ACC112 (cell line): Measurements from ENCODE around the gene DNAJC10.
"Not testable (repeated sequence)": the region's sequence is repeated elsewhere in the genome, so short reads cannot be mapped to it uniquely, and the experiment has no call there.

Source experiments
- H2AFZ ChIP-seq: fragments of 200-600 bp; sonication (generic); one replicate; pipeline ENCODE4 v1.6.0; 2017; ENCODE audit warnings: antibody characterized with exemption, low read length; ENCODE audit not compliant: unreplicated experiment
- H3K27ac ChIP-seq: fragments of 200-600 bp; sonication (generic); 2 replicates; pipeline ENCODE4 v1.5.1; 2014; ENCODE audit warnings: low read depth, mild to moderate bottlenecking, antibody characterized with exemption, low read length, moderate library complexity
- H3K27me3 ChIP-seq: fragments of 200-600 bp; sonication (generic); 2 replicates; pipeline ENCODE4 v1.6.1; 2014; ENCODE audit warnings: mild to moderate bottlenecking, antibody characterized with exemption, low read length, moderate library complexity, mixed read lengths; ENCODE audit not compliant: insufficient read depth
- H3K36me3 ChIP-seq: fragments of 200-600 bp; sonication (generic); 2 replicates; pipeline ENCODE4 v1.6.1; 2016; ENCODE audit warnings: mild to moderate bottlenecking, antibody characterized with exemption, low read length, moderate library complexity, mixed read lengths; ENCODE audit not compliant: insufficient read depth
- H3K4me1 ChIP-seq: fragments of 200-600 bp; sonication (generic); one replicate; pipeline ENCODE4 v1.6.1; 2016; ENCODE audit warnings: low read length, mixed read lengths; ENCODE audit not compliant: insufficient read depth, unreplicated experiment, control insufficient read depth
- H3K4me3 ChIP-seq: fragments of 200-600 bp; sonication (generic); 2 replicates; pipeline ENCODE4 v1.5.1; 2014; ENCODE audit warnings: mild to moderate bottlenecking, low read depth, low read length
- H3K79me2 ChIP-seq: fragments of 200-600 bp; sonication (generic); one replicate; pipeline ENCODE4 v1.6.0; 2016; ENCODE audit warnings: low read length; ENCODE audit not compliant: control insufficient read depth, unreplicated experiment, insufficient read depth

Gene DNAJC10

GRCh38 chr2:182724656-182725055 lies 8.6 kb downstream of the DNAJC10 start:
- Histone ChIP-seq H2AFZ (no peak overlapping the region), H3K4me1 (no peaks in the 10 kb centered on the region), H3K27me3 (no peaks in the 10 kb centered on the region), H3K36me3 (peaks cover 31% of the 10 kb centered on the region), H3K27ac (no peak overlapping the region), H3K4me3 (no peak overlapping the region), H3K79me2 (no peaks in the 10 kb centered on the region)

- Histone ChIP-seq H3K27me3 (no peaks in the 10 kb centered on the region), H3K79me2 (no peaks in the 10 kb centered on the region), H2AFZ (no peak overlapping the region), H3K27ac (no peak overlapping the region), H3K4me3 (no peak overlapping the region), H3K4me1 (no peaks in the 10 kb centered on the region), H3K36me3 (peaks cover 30% of the 10 kb centered on the region)
Observed at GRCh38 chr2:182726473-182726872, 10.4 kb downstream of the DNAJC10 start.

GRCh38 chr2:182728014-182728413 lies 12.0 kb downstream of the DNAJC10 start:
- H3K79me2 ChIP-seq = no peaks in the 10 kb centered on the region
- H3K4me3 ChIP-seq = no peak overlapping the region
- no peaks in the 10 kb centered on the region for H3K27me3 ChIP-seq
- H3K4me1 ChIP-seq = no peaks in the 10 kb centered on the region
- H2AFZ ChIP-seq = no peak overlapping the region
- H3K36me3 ChIP-seq = peaks cover 30% of the 10 kb centered on the region
- no peak overlapping the region for H3K27ac ChIP-seq

GRCh38 chr2:182729710-182730339 lies 13.8 kb downstream of the DNAJC10 start:
- Histone ChIP-seq H3K4me1 (no peaks in the 10 kb centered on the region), H2AFZ (no peak overlapping the region), H3K27ac (no peak overlapping the region), H3K79me2 (no peaks in the 10 kb centered on the region), H3K36me3 (peaks cover 21% of the 10 kb centered on the region), H3K4me3 (no peak overlapping the region), H3K27me3 (no peaks in the 10 kb centered on the region)

GRCh38 chr2:182730486-182730885 lies 14.4 kb downstream of the DNAJC10 start:
- H3K36me3 ChIP-seq = peaks cover 16% of the 10 kb centered on the region
- no peaks in the 10 kb centered on the region for H3K4me1 ChIP-seq
- no peak overlapping the region for H3K27ac ChIP-seq
- H3K79me2 ChIP-seq = no peaks in the 10 kb centered on the region
- H3K4me3 ChIP-seq = no peak overlapping the region
- H3K27me3 ChIP-seq = no peaks in the 10 kb centered on the region
- no peak overlapping the region for H2AFZ ChIP-seq

GRCh38 chr2:182732736-182733135 lies 16.7 kb downstream of the DNAJC10 start:
- Histone ChIP-seq H3K4me1 (no peaks in the 10 kb centered on the region), H3K4me3 (no peak overlapping the region), H2AFZ (no peak overlapping the region), H3K79me2 (no peaks in the 10 kb centered on the region), H3K36me3 (peaks cover 24% of the 10 kb centered on the region), H3K27ac (no peak overlapping the region), H3K27me3 (no peaks in the 10 kb centered on the region)

GRCh38 chr2:182733572-182733971 lies 17.5 kb downstream of the DNAJC10 start:
- Histone ChIP-seq H3K27ac (no peak overlapping the region), H3K4me3 (no peak overlapping the region), H3K36me3 (peaks cover 24% of the 10 kb centered on the region), H2AFZ (no peak overlapping the region), H3K4me1 (no peaks in the 10 kb centered on the region), H3K27me3 (no peaks in the 10 kb centered on the region), H3K79me2 (no peaks in the 10 kb centered on the region)

- H3K27ac ChIP-seq, H3K79me2 ChIP-seq, H3K4me3 ChIP-seq, H3K4me1 ChIP-seq, H3K27me3 ChIP-seq, H2AFZ ChIP-seq: not testable (repeated sequence)
- peaks cover 27% of the 10 kb centered on the region for H3K36me3 ChIP-seq
Observed at GRCh38 chr2:182736856-182737255, 20.8 kb downstream of the DNAJC10 start.

GRCh38 chr2:182740701-182741100 lies 24.6 kb downstream of the DNAJC10 start:
- Histone ChIP-seq H3K27me3 (no peaks in the 10 kb centered on the region), H3K79me2 (no peaks in the 10 kb centered on the region), H2AFZ (no peak overlapping the region), H3K4me3 (no peak overlapping the region), H3K36me3 (peaks cover 41% of the 10 kb centered on the region), H3K27ac (no peak overlapping the region), H3K4me1 (no peaks in the 10 kb centered on the region)

GRCh38 chr2:182741620-182742019 lies 25.6 kb downstream of the DNAJC10 start:
- H2AFZ ChIP-seq = no peak overlapping the region
- no peaks in the 10 kb centered on the region for H3K4me1 ChIP-seq
- no peaks in the 10 kb centered on the region for H3K27me3 ChIP-seq
- H3K27ac ChIP-seq = no peak overlapping the region
- H3K4me3 ChIP-seq = no peak overlapping the region
- peaks cover 35% of the 10 kb centered on the region for H3K36me3 ChIP-seq
- H3K79me2 ChIP-seq = no peaks in the 10 kb centered on the region

- H3K27ac ChIP-seq = no peak overlapping the region
- no peak overlapping the region for H3K4me3 ChIP-seq
- H3K36me3 ChIP-seq = peaks cover 30% of the 10 kb centered on the region
- no peaks in the 10 kb centered on the region for H3K27me3 ChIP-seq
- H3K79me2 ChIP-seq = no peaks in the 10 kb centered on the region
- no peaks in the 10 kb centered on the region for H3K4me1 ChIP-seq
- no peak overlapping the region for H2AFZ ChIP-seq
Observed at GRCh38 chr2:182744490-182744889, 28.4 kb downstream of the DNAJC10 start.
